ENCODE data around the gene SLC25A45. TPM values are rescaled to one million over a fixed set of nuclear protein-coding genes. Genes with fewer than 3 reads are reported as not detected.

SLC25A45 gene
- total RNA-seq, 2 donors from 2014 or later, result 11.7 to 13.3 TPM

- DNase-seq (ENCODE audit: low spot score), result peak; percentile 95
- Histone ChIP-seq H3K9me3 (no peaks in the 10 kb centered on the region), H3K27ac (peak overlapping the region; percentile 27 to 63), H3K4me3 (no peak overlapping the region), H3K27me3 (replicated peaks; ENCODE audit: insufficient read depth) (no peaks in the 10 kb centered on the region), H3K4me1 (replicated peaks) (no peaks in the 10 kb centered on the region), H3K36me3 (no peaks in the 10 kb centered on the region)
- no peak for TF ChIP-seq POLR2A (IDR thresholded peaks at IDR 0.05)
- TF ChIP-seq POLR2AphosphoS5 (IDR thresholded peaks at IDR 0.05), result peak; percentile 73
- TF ChIP-seq, protein P1, sequence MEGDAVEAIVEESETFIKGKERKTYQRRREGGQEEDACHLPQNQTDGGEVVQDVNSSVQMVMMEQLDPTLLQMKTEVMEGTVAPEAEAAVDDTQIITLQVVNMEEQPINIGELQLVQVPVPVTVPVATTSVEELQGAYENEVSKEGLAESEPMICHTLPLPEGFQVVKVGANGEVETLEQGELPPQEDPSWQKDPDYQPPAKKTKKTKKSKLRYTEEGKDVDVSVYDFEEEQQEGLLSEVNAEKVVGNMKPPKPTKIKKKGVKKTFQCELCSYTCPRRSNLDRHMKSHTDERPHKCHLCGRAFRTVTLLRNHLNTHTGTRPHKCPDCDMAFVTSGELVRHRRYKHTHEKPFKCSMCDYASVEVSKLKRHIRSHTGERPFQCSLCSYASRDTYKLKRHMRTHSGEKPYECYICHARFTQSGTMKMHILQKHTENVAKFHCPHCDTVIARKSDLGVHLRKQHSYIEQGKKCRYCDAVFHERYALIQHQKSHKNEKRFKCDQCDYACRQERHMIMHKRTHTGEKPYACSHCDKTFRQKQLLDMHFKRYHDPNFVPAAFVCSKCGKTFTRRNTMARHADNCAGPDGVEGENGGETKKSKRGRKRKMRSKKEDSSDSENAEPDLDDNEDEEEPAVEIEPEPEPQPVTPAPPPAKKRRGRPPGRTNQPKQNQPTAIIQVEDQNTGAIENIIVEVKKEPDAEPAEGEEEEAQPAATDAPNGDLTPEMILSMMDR (IDR thresholded peaks at IDR 0.05), result peak; percentile 79 to 93 (median 88)
- intact Hi-C loops (cut with DNase I), result no loop called here
- 7% methylated on average over 13 of the region's 13 CpGs for WGBS
Measured at GRCh38 chr11:65329944-65330403, 52.5 kb downstream of the SLC25A45 start.

DNA sequence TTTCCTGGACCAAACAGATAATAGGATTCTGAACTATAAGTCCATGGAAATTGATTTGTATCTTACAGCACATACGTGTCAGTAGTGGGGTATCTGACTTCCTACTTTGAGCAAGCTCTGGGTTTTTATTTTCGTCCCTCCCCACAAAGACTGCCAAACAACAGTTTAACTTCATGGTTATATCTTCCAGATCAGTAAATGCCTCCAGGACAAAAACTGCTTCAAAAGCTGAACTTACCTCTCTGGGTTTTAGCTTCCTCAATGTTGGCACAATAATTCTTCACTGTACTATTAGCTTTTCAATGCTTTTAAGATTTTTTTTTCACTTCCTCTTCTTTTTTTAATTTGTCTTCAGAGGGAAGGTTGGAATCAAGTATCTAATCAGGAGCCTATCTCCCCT, 53.0 kb downstream of the SLC25A45 start:
- Histone ChIP-seq H3K4me1 (replicated peaks) (no peaks in the 10 kb centered on the region), H3K27me3 (replicated peaks; ENCODE audit: insufficient read depth) (no peaks in the 10 kb centered on the region), H3K4me3 (no peak overlapping the region), H3K36me3 (no peaks in the 10 kb centered on the region), H3K9me3 (no peaks in the 10 kb centered on the region), H3K27ac (peak overlapping the region; percentile 27 to 63)
- WGBS, result 7% methylated on average over 2 of the region's 2 CpGs
- intact Hi-C loops (cut with DNase I), result no loop called here
- TF ChIP-seq POLR2A (IDR thresholded peaks at IDR 0.05) (no peak), POLR2AphosphoS5 (IDR thresholded peaks at IDR 0.05) (no peak)
- TF ChIP-seq, protein P1 (IDR thresholded peaks at IDR 0.05), result no peak
- DNase-seq (ENCODE audit: low spot score), result no peak

- no peak for DNase-seq (ENCODE audit: low spot score)
- Histone ChIP-seq H3K4me1 (replicated peaks) (no peaks in the 10 kb centered on the region), H3K27me3 (replicated peaks; ENCODE audit: insufficient read depth) (no peaks in the 10 kb centered on the region), H3K27ac (no peak overlapping the region), H3K36me3 (no peaks in the 10 kb centered on the region), H3K9me3 (no peaks in the 10 kb centered on the region), H3K4me3 (no peak overlapping the region)
- TF ChIP-seq, protein P1 (IDR thresholded peaks at IDR 0.05), result no peak
- TF ChIP-seq POLR2A (IDR thresholded peaks at IDR 0.05), result no peak
- intact Hi-C loops (cut with DNase I), result no loop called here
- 90% methylated on average over 8 of the region's 8 CpGs for WGBS
Measured at GRCh38 chr11:65327021-65327420, 55.4 kb downstream of the SLC25A45 start.

DNA sequence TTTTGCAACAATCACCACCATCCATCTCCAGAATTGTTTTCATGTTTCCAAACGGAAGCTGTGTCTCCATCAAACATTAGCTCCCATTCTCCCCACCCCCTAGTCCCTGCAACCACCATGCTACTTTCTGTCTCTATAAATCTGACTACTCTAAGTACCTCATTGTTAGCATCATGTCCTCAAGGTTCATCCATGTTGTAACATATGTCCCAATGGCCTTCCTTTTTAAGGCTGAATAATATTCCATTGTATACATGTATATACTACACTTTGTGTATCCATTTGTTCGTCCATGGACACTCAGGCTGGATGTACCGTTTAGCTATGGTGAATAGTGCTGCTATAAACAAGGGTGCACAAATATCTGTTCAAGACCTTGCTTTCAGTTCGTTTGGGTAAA, 57.0 kb downstream of the SLC25A45 start:
- H3K9me3 ChIP-seq, result no peaks in the 10 kb centered on the region
- TF ChIP-seq POLR2A (IDR thresholded peaks at IDR 0.05) (no peak), POLR2AphosphoS5 (IDR thresholded peaks at IDR 0.05) (no peak)
- TF ChIP-seq, protein P1 (IDR thresholded peaks at IDR 0.05), result no peak
- no peaks in the 10 kb centered on the region for H3K4me1 ChIP-seq (replicated peaks)
- H3K36me3 ChIP-seq, result no peaks in the 10 kb centered on the region
- 91% methylated on average over 4 of the region's 4 CpGs for WGBS
- H3K27me3 ChIP-seq (replicated peaks; ENCODE audit: insufficient read depth), result no peaks in the 10 kb centered on the region
- intact Hi-C loops (cut with DNase I), result no loop called here
- DNase-seq (ENCODE audit: low spot score), result no peak
- H3K27ac ChIP-seq, result no peak overlapping the region
- H3K4me3 ChIP-seq, result no peak overlapping the region

Other genes with a start within 250 kb of the SLC25A45 start
- gene SYVN1, start 248.1 kb downstream of the SLC25A45 start, total RNA-seq, result 100 to 1,000 TPM in 1 of 2 donors, 10 to 100 TPM in 1; 89.7 to 108 TPM
- not detected for gene SPDYC, start 212.4 kb downstream of the SLC25A45 start, total RNA-seq
- 100 to 1,000 TPM; 215 to 374 TPM for gene CAPN1, start 200.7 kb downstream of the SLC25A45 start, total RNA-seq
- 10 to 100 TPM; 21.6 to 25.9 TPM for gene POLA2, start 120.7 kb downstream of the SLC25A45 start, total RNA-seq
- 1 to 10 TPM; 7.7 to 8.7 TPM for gene CDC42EP2, start 67.8 kb downstream of the SLC25A45 start, total RNA-seq
- gene DPF2, start 48.8 kb downstream of the SLC25A45 start, total RNA-seq, result 10 to 100 TPM; 39.3 to 74.1 TPM
- 1 to 10 TPM in 1 of 2 donors, under 1 TPM in 1; 0.27 to 4.7 TPM for gene TIGD3, start 27.9 kb downstream of the SLC25A45 start, total RNA-seq
- gene FRMD8, start 4.0 kb upstream of the SLC25A45 start, total RNA-seq, result 100 to 1,000 TPM in 1 of 2 donors, 10 to 100 TPM in 1; 36.1 to 106 TPM
- gene NEAT1, start 40.2 kb upstream of the SLC25A45 start, total RNA-seq, result 1,000 to 10,000 TPM in 1 of 2 donors, 100 to 1,000 TPM in 1; 110 to 1,326 TPM
- gene MALAT1, start 116.4 kb upstream of the SLC25A45 start, total RNA-seq, result 1,000 to 10,000 TPM; 5,964 to 9,097 TPM
- 100 to 1,000 TPM; 125 to 177 TPM for gene SCYL1, start 142.4 kb upstream of the SLC25A45 start, total RNA-seq
- gene LTBP3, start 175.7 kb upstream of the SLC25A45 start, total RNA-seq, result 100 to 1,000 TPM; 220 to 234 TPM
- 10 to 100 TPM; 72.8 to 98.1 TPM for gene ZNRD2, start 187.8 kb upstream of the SLC25A45 start, total RNA-seq
- gene FAM89B, start 189.9 kb upstream of the SLC25A45 start, total RNA-seq, result 10 to 100 TPM; 68.6 to 92.6 TPM
- 10 to 100 TPM; 68.2 to 98.7 TPM for gene EHBP1L1, start 193.4 kb upstream of the SLC25A45 start, total RNA-seq
- under 1 TPM in 1 of 2 donors, not detected in 1; 0.74 TPM for gene KCNK7, start 213.2 kb upstream of the SLC25A45 start, total RNA-seq
- gene MAP3K11, start 231.6 kb upstream of the SLC25A45 start, total RNA-seq, result 10 to 100 TPM; 42.7 to 67.9 TPM
- 10 to 100 TPM; 32.0 to 67.9 TPM for gene PCNX3, start 233.1 kb upstream of the SLC25A45 start, total RNA-seq